NB4 (cell line): Measurements from ENCODE around the gene ZSWIM9.

Experiments used
- DNase-seq: peaks from one replicate; pipeline ENCODE4 v3.0.0; 2010; ENCODE audit warnings: low read depth
- H3K4me3 ChIP-seq: one replicate; pipeline ENCODE4 v1.5.1; 2011; ENCODE audit warnings: mild to moderate bottlenecking, low read depth, low read length, moderate library complexity
- MYC ChIP-seq: IDR thresholded peaks from 2 replicates; pipeline ENCODE4 v1.6.1; 2011; ENCODE audit warnings: low read depth, low read length
- POLR2A ChIP-seq: IDR thresholded peaks from 2 replicates; pipeline ENCODE4 v1.6.1; 2011; ENCODE audit warnings: mild to moderate bottlenecking; ENCODE audit not compliant: insufficient read length; ENCODE audit errors: extremely low read depth
- TF ChIP-seq, protein P1 (sequence below): IDR thresholded peaks from one replicate; pipeline ENCODE4 v1.5.1; 2012; ENCODE audit warnings: low read depth, low read length
- TF ChIP-seq, protein P2 (sequence below): IDR thresholded peaks from 2 replicates; pipeline ENCODE4 v1.6.1; 2011; ENCODE audit warnings: low read depth, low read length

ZSWIM9 gene

DNA sequence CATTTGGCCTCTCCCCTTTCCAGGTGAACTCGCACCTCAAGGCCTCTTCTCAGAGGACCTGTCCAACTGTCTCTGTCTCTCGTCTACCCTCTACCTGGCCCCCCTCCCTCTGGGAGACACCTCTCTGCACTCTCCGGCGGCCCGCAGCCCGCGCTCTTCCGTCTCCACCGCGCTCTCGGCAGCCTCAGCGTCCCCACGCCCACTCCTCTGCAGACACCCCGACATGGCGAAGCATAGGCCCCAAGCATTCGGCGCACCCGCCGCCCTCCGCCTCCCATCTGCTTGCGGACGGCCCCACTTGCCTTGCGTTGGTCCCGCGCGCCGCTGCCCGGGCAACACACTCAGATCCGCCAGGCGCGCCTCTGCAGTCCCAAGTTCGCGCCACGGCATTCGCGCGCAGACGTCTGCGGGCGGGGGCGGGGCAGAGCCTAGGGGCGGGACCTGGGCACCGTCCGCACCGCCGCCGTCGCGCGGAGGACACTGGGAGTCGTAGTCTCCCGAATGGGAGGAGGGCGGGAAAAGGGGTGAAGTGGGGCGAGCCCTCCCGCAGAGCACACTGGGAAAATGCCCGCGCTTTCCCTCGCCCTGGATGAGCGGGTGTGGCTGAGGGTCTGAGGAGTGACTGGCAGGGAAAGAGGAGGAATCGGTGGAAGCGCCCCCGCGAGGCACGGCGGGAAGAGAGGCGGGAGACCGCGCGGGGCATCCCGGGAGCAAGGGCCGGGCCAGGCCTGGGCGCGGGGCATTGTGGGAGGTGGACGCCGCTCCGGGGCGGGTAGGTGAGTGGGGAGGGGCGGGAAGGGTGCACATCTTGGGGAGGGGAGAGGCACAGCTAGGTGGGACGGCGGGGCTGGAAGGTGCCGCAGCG lies at the start of gene ZSWIM9, which contains the start of gene LIG1:
Gene ZSWIM9, plus strand, starts transcription at position 742 of the 865 bp plus-strand sequence. CDS start 1,123 bp downstream, outside the sequence.
Gene LIG1, minus strand, starts transcription at position 406 of the 865 bp plus-strand sequence. CDS start 4,778 bp downstream, outside the sequence.
- H3K4me3 ChIP-seq = peak within 1 kb of the TSS; percentile 88
- TF ChIP-seq, protein P1, sequence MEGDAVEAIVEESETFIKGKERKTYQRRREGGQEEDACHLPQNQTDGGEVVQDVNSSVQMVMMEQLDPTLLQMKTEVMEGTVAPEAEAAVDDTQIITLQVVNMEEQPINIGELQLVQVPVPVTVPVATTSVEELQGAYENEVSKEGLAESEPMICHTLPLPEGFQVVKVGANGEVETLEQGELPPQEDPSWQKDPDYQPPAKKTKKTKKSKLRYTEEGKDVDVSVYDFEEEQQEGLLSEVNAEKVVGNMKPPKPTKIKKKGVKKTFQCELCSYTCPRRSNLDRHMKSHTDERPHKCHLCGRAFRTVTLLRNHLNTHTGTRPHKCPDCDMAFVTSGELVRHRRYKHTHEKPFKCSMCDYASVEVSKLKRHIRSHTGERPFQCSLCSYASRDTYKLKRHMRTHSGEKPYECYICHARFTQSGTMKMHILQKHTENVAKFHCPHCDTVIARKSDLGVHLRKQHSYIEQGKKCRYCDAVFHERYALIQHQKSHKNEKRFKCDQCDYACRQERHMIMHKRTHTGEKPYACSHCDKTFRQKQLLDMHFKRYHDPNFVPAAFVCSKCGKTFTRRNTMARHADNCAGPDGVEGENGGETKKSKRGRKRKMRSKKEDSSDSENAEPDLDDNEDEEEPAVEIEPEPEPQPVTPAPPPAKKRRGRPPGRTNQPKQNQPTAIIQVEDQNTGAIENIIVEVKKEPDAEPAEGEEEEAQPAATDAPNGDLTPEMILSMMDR = peak; percentile 9
- peak; percentile 94 for TF ChIP-seq POLR2A
- TF ChIP-seq MYC = peak; percentile 82
- TF ChIP-seq, protein P2, sequence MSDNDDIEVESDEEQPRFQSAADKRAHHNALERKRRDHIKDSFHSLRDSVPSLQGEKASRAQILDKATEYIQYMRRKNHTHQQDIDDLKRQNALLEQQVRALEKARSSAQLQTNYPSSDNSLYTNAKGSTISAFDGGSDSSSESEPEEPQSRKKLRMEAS = no peak; the same call in none of the 2 replicates
- DNase-seq = peak; percentile 100

DNA sequence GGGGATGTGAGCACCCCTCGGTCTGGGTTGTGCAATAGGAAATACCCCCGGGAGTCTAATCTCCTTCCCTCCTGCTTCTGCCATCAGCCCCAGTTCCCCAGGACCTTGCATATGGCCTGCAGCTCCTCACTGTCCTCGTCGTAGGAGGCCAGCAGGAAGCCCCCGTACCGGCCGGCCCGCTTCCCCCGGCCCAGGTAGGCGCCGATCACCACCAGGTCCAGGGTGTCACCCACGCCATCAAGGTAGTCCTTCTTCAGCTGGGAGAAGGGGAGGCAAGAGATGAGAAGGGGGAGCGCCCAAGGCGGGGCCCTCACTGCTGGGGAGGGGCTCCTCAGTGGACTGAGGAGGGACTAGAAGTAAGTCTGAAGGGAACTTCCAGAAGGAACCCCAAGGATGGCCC lies 49.4 kb upstream of the ZSWIM9 start:
- H3K4me3 ChIP-seq = no peak overlapping the region
- no peak for DNase-seq
- TF ChIP-seq MYC = no peak
- TF ChIP-seq, protein P2 = no peak
- TF ChIP-seq POLR2A = no peak
- TF ChIP-seq, protein P1 = no peak

DNA sequence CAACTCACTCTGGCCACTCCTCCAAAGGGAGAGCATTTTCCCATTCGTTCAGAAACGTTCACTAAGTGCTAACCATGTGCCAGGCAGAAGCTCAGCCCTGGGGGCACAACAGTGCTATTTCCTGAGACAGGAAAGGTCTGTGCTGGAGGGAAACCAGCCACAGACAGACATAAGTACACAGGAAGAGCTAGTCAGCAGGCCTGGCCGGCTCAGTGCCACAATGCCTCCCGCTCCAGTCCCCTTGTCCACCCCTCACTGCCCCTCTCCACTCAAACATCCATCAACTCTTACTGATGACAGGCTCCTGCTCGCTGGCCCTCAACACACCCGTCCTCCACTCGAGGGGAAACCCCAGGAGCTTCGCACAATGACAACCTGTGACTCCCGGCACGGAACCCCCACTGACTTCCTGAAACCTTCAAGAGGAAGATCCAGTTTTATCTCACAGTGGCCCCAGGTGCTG lies 48.5 kb upstream of the ZSWIM9 start:
- no peak for DNase-seq
- TF ChIP-seq, protein P2 = peak; percentile 63
- TF ChIP-seq POLR2A (no peak), MYC (0 out of 2 replicates have a peak, but pooled peaks have one; percentile 9)
- no peak overlapping the region for H3K4me3 ChIP-seq

DNA sequence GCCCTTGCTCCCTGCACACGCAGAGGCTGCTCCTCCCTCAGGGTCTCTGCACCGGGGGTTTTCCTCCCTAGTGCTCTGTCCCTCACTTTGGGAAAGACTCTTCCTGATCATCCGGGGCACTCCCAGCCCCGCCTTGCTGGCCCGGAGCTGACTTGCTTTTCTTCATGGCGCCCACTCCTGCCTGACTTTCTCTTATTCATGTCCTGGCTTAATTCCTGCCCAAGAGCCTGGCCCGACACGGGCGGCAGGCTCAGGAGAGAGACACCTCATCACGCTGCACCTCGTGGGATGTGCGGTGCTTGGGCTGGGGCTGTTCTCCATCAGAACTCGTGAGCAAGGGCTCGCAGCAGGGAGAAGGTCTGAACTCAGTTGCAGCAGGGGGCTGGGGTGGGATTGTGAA lies 48.1 kb upstream of the ZSWIM9 start:
- TF ChIP-seq MYC = no peak
- TF ChIP-seq, protein P1 = no peak
- TF ChIP-seq, protein P2 = no peak
- TF ChIP-seq POLR2A = no peak
- no peak for DNase-seq
- H3K4me3 ChIP-seq = no peak overlapping the region

DNA sequence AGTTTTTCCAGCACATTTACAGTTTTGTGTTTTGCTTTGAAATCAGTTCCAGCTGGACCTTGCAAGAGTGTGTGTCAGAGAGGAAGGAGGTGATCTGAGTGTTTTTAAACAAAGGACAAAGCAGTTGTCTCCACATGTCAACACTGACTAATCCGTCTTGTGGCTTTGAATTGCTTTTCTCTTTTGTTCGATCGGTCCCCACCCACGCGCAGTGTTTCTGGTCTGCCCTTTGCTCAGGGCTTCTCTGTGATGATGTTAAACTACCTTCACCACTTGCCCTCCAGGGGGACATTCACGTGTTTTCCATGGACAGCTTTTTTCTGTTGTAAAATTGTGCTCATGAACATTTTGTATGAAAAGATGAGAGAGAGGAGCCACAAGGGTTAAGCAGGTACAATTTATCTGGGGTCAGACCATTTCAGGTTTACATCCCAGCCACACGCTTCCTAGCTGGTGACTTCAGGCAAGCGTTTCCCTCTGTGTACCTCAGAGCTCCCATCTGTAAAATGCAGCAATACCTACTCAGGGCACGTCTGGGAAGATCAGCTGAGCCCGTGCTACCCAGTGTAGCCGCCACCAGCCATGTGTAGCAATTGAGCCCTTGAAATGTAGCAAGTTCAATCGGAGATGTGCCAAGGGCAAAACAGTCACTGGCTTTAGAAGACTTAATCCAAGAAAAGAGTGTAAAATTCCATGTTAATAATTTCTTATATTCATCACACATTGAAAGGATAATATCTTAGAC lies 46.4 kb upstream of the ZSWIM9 start:
- TF ChIP-seq, protein P2 = no peak
- TF ChIP-seq, protein P1 = peak; percentile 2
- DNase-seq = peak; percentile 63
- H3K4me3 ChIP-seq = no peak overlapping the region

DNA sequence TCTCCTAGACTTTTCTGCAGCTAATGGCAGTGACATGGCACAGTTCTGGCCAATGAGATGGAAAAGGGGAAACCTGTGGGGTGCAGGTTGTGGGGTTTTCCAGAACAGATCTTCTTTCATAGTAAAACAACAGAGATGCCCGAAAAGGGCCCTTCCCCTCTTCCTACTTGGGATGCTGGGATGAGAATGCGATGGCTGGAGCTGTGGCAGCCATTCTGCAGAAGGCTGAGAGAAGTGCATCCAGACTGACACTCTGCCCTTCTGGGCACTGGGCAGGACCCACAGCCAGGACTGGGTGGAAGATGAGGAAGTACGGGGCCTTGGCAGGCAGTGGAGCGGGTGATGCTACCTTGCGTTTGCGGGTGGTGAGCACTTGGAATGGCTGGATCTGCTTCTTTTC lies 42.9 kb upstream of the ZSWIM9 start:
- H3K4me3 ChIP-seq = no peak overlapping the region
- TF ChIP-seq POLR2A (no peak), MYC (no peak)
- TF ChIP-seq, protein P2 = no peak
- TF ChIP-seq, protein P1 = no peak
- DNase-seq = no peak
